NCI-H1048 (cell line): ENCODE results near the gene OR4A47.
"Not testable (repeated sequence)": the region's sequence is repeated elsewhere in the genome, so short reads cannot be mapped to it uniquely, and the experiment has no call there.

Experiments used
- DNase-seq: peaks from one replicate; lab custom pipeline; 2025; lab: John Stamatoyannopoulos, UW

OR4A47 gene

GRCh38 chr11:48488493-48488892 is at the start of gene OR4A47:
TSS of gene OR4A47 (plus strand) at chr11:48488793. CDS start at chr11:48488793, 0 bp downstream.
- not testable (repeated sequence) for DNase-seq

- not testable (repeated sequence) for DNase-seq
Measured at GRCh38 chr11:48455909-48456308, 32.7 kb upstream of the OR4A47 start.

DNA sequence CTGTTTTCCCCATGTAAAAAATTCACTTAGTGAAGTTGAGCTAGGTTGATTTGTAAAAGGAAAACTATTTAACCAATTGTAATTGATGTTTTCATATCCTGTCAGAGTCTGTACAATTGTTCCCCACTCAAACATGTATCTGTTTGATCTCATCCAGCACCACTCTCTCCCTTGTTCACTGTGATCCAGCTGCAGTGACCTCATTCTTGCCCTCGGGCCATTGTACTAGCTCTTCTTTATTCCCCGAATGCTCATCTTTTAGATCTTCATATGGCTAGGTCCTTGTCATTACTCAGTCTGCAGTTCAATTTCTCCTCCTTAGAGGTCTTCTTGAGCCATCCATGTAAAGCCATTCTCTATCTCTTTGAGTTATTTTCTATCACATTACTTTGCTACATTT is 14.6 kb upstream of the OR4A47 start:
- DNase-seq: not testable (repeated sequence)

- DNase-seq: not testable (repeated sequence)
Measured at GRCh38 chr11:48474703-48475102, 13.9 kb upstream of the OR4A47 start.

DNA sequence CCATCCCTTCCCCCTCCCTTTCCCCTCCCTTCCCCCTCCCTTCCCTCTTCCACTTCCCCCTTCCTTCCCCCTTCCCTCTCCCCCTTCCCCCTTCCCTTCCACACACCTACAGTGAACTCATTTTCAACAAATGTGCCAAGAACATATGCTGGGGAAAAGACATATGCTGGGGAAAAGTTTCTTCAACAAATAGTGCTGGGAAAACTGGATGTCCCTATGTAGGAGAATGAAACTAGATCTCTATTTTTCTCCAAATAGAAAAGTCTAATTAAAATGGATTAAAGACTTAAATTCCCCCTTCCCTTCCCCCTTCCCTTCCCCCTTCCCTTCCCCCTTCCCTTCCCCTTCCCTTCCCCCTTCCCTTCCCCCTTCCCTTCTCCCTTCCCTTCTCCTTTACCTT is 17.6 kb downstream of the OR4A47 start:
- not testable (repeated sequence) for DNase-seq

DNA sequence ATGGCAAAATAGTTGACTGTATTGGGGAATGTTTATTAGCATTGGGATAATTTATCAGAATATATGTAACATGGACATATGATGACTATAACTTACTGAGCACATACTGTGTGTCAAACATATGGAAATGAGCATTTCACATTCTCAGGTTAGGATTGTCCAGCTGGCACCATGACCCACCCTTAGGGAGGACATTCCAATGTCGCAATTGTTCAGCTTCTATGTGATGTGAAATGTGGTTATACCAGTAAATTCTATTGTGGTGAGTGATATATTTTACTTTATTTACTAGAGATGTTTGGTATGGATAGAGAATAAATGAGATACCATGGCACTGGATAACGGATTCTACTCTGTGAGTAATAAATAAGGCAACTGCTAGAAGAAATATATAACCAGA is 50.4 kb downstream of the OR4A47 start:
- DNase-seq: no peak
